Prostate gland (tissue), 2 donors: ENCODE measurements around the gene JPH3. TPM values are rescaled to one million over a fixed set of nuclear protein-coding genes. Genes with fewer than 3 reads are reported as not detected.
A peak's percentile ranks its signal among the peaks of the same experiment; 100 is the strongest.

Source experiments
- DNase-seq: peaks from one replicate; pipeline ENCODE4 v3.0.0-alpha.2; 2019; ENCODE audit warnings: low spot score
- H3K27ac ChIP-seq, 2 donors: fragments of 200-600 bp; sonication (generic); 2 replicates each; pipeline ENCODE4 v1.5.1; 2017 to 2019
- H3K27me3 ChIP-seq: fragments of 200-600 bp; sonication (generic); replicated peaks from 2 replicates; pipeline ENCODE4 v1.5.1; 2019; ENCODE audit not compliant: insufficient read depth
- H3K36me3 ChIP-seq, 2 donors: fragments of 200-600 bp; sonication (generic); 1 replicate in 1 of 2; 2 replicates in 1 of 2; pipeline versions ENCODE4 v1.5.1 to v1.8.1; 2017 to 2019
- H3K4me1 ChIP-seq: fragments of 200-600 bp; sonication (generic); replicated peaks from 2 replicates; pipeline ENCODE4 v1.5.1; 2019
- H3K4me3 ChIP-seq, 2 donors: fragments of 200-600 bp; sonication (generic); 2 replicates each; pipeline ENCODE4 v1.5.1; 2017 to 2019
- H3K9me3 ChIP-seq: fragments of 200-600 bp; sonication (generic); 2 replicates; pipeline ENCODE4 v1.5.1; 2017
- POLR2A ChIP-seq: fragments of 450-650 bp; IDR thresholded peaks from one replicate; pipeline ENCODE4 v1.6.1; 2016; ENCODE audit warnings: antibody characterized with exemption, mild to moderate bottlenecking
- POLR2AphosphoS5 ChIP-seq: sonication (generic); formaldehyde crosslinking; IDR thresholded peaks from one replicate; pipeline ENCODE4 v1.6.1; 2017; ENCODE audit warnings: antibody characterized with exemption
- WGBS: methylation state at CpG from one replicate; pipeline ENCODE4 v1.1.5; 2018; 5-methylcytosine and 5-hydroxymethylcytosine counted together
- intact Hi-C: fragments of 100-400 bp; cut with DNase I; formaldehyde crosslinking; loops from one replicate; pipeline ENCODE4 v1.14.2; 2022
- total RNA-seq, 2 donors: library from RNA; depleted of rRNA; stranded (reverse); fragments of >200 nt; gene quantifications; one replicate each; pipeline ENCODE4 v1.1.0, GENCODE V29; 2016
- TF ChIP-seq, protein P1 (sequence below), 4 experiments: fragments of 200-600 bp in 2 of 4; fragments of 450-650 bp in 2 of 4; sonication (generic) in 2 of 4; IDR thresholded peaks; 1 replicate in 3 of 4; 2 replicates in 1 of 4; pipeline ENCODE4 v1.5.1; 2016 to 2019; ENCODE audit warnings: antibody characterized with exemption in 4 of 4, mild to moderate bottlenecking in 2 of 4, moderate library complexity in 2 of 4

The JPH3 gene
- total RNA-seq, 2 donors from 2014 or later = 1.0 to 6.1 TPM

DNA sequence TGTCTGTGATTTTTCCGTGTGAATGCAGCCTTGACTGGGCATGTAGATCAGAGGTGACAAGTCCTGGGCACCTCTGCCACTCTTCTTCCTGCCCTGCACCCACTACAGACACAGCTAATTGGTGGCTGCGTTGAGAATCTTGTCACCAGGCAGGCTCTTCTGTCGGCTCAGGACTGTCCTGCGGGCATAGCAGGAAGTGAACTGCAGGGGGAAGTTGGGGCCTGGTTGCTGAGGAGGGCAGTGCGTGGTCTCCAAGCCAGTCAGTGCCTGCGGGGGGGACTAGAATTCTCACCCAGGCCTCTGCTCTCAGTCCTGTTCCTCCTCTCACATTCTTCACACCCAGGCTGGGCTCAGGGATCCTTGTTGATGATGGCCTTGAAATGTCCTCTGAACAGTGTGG lies 50.5 kb downstream of the JPH3 start:
- Histone ChIP-seq H3K27ac (no peak overlapping the region), H3K27me3 (peaks cover 9% of the 10 kb centered on the region), H3K9me3 (no peaks in the 10 kb centered on the region), H3K36me3 (no peaks in the 10 kb centered on the region), H3K4me3 (no peak overlapping the region), H3K4me1 (no peaks in the 10 kb centered on the region)
- intact Hi-C loops = no loop called here
- no peak for TF ChIP-seq POLR2A
- TF ChIP-seq, protein P1, sequence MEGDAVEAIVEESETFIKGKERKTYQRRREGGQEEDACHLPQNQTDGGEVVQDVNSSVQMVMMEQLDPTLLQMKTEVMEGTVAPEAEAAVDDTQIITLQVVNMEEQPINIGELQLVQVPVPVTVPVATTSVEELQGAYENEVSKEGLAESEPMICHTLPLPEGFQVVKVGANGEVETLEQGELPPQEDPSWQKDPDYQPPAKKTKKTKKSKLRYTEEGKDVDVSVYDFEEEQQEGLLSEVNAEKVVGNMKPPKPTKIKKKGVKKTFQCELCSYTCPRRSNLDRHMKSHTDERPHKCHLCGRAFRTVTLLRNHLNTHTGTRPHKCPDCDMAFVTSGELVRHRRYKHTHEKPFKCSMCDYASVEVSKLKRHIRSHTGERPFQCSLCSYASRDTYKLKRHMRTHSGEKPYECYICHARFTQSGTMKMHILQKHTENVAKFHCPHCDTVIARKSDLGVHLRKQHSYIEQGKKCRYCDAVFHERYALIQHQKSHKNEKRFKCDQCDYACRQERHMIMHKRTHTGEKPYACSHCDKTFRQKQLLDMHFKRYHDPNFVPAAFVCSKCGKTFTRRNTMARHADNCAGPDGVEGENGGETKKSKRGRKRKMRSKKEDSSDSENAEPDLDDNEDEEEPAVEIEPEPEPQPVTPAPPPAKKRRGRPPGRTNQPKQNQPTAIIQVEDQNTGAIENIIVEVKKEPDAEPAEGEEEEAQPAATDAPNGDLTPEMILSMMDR (IDR thresholded peaks at IDR 0.05) = no peak
- no peak for TF ChIP-seq POLR2AphosphoS5
- 63% methylated on average over 5 of the region's 6 CpGs for WGBS
- DNase-seq = no peak

DNA sequence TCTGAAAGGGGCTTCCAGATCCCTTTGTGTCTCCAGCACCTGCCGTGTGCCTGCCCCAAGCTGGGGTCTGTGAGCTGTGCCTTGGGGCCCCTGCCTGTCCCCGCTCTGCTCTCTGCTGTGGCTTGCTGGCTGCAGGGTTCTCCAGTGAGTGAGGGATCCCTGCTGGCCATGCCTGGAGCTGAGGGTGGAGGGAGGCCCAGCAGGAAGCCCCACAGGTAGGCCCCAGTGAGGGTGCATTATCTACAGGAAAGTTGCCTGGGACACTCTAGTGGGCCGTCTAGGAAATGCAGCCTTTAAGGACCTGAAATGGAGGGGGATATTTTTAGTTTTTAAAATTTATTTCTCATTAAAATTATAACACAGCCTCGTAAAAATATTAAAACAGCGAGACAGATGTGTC lies 50.9 kb downstream of the JPH3 start:
- H3K36me3 ChIP-seq = no peaks in the 10 kb centered on the region
- 72% methylated on average over 5 of the region's 5 CpGs for WGBS
- H3K27ac ChIP-seq = no peak overlapping the region
- no peaks in the 10 kb centered on the region for H3K4me1 ChIP-seq
- H3K27me3 ChIP-seq = peaks cover 7% of the 10 kb centered on the region
- no peak for TF ChIP-seq POLR2A
- TF ChIP-seq, protein P1 (IDR thresholded peaks at IDR 0.05) = peak in 1 of 4 experiments; percentile 7
- H3K9me3 ChIP-seq = no peaks in the 10 kb centered on the region
- DNase-seq = no peak
- intact Hi-C loops = no loop called here
- H3K4me3 ChIP-seq = no peak overlapping the region

DNA sequence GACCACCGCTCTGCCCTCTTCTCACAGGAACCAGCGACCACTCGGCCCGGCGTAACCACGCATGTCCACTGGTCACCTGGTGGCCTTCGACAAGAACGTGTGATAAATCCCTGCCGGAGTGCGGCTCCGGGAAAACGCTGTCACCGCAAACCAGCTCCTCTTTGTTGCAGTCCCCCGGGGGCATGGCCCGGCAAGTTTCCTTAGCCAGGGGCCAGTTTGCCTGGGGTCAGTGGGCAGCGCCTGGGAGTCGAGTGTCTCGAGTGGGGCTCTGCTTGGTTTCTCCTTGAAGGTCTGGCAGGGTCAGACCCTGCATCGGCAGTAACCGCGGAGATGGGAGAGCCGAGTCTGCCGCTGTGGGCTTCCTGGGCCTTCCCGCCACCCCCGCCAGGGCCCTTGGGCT lies 52.5 kb downstream of the JPH3 start:
- no peak overlapping the region for H3K27ac ChIP-seq
- H3K27me3 ChIP-seq = peaks cover 4% of the 10 kb centered on the region
- intact Hi-C loops = no loop called here
- H3K9me3 ChIP-seq = no peaks in the 10 kb centered on the region
- DNase-seq = no peak
- 87% methylated on average over 24 of the region's 25 CpGs for WGBS
- no peaks in the 10 kb centered on the region for H3K36me3 ChIP-seq
- no peaks in the 10 kb centered on the region for H3K4me1 ChIP-seq
- TF ChIP-seq, protein P1 (IDR thresholded peaks at IDR 0.05) = no peak
- TF ChIP-seq POLR2A = no peak
- TF ChIP-seq POLR2AphosphoS5 = no peak
- H3K4me3 ChIP-seq = no peak overlapping the region

DNA sequence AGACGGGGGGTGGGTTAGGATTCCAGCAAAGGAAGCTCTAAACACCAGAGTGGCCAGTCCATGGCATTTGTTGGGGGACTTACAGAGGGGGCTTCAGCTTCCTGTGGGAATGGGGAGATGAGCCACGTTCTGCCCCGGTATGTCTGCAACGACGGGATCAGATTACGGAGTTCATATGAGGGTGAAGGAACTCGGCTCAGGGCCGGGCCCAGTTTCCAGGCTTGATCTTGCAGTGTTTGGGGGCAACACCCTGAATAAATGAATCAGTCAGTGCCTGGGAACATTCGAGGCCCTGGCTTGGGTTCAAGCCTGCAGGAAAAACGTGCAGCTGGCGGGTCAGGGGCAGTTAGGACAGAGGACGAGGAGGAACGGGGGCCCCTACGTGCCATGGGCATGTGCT lies 54.0 kb downstream of the JPH3 start:
- Histone ChIP-seq H3K4me1 (no peaks in the 10 kb centered on the region), H3K27me3 (peaks cover 8% of the 10 kb centered on the region), H3K9me3 (no peaks in the 10 kb centered on the region), H3K36me3 (no peaks in the 10 kb centered on the region), H3K4me3 (no peak overlapping the region), H3K27ac (no peak overlapping the region)
- no peak for DNase-seq
- TF ChIP-seq, protein P1 (IDR thresholded peaks at IDR 0.05) = no peak
- TF ChIP-seq POLR2A (no peak), POLR2AphosphoS5 (no peak)
- 38% methylated on average over 14 of the region's 14 CpGs for WGBS
- intact Hi-C loops = no loop called here

DNA sequence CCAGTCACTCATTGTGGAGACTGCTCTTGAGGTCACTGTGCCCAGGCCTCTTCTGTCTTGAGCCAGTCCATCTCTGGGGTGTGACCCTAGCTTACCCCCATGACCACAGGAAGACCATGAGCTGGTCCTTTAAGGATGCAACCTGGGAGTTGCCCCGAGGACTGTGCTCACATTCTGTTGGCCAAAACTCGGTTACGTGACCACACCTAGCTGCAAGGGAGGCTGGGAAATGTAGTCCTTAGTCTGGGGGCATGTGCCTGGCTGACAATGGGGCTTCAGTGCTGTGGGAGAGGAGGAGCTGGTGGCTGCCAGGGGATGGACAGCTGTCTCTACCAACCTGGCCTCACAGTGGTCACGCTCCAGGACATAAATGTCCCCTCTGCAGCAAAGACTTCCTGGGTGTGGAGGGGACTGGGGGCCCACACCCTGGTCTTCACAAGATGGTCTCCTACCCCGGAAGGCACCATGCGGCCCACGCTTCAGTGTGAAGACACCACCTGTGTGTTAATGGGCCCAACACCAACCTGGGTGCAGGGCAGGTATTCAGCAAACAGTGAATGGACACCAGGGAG lies 55.4 kb downstream of the JPH3 start:
- TF ChIP-seq POLR2A (no peak), POLR2AphosphoS5 (no peak)
- TF ChIP-seq, protein P1 (IDR thresholded peaks at IDR 0.05) = no peak
- no peak overlapping the region for H3K4me3 ChIP-seq
- no peaks in the 10 kb centered on the region for H3K9me3 ChIP-seq
- no peaks in the 10 kb centered on the region for H3K36me3 ChIP-seq
- no peak for DNase-seq
- intact Hi-C loops = no loop called here
- H3K27me3 ChIP-seq = peaks cover 8% of the 10 kb centered on the region
- H3K27ac ChIP-seq = no peak overlapping the region
- 87% methylated on average over 7 of the region's 7 CpGs for WGBS
- H3K4me1 ChIP-seq = no peaks in the 10 kb centered on the region
